HepG2 (cell line): ENCODE measurements around the gene CLBA1. TPM values are rescaled to one million over a fixed set of nuclear protein-coding genes. Genes with fewer than 3 reads are reported as not detected.

Source experiments
- ATAC-seq: fragments of 200-7000 bp; cut with Tn5 transposase; 3 replicates; pipeline ENCODE4 v1.9.1; 2020; ENCODE audit warnings: mild to moderate bottlenecking, moderate library complexity
- BruUV-seq: library from RNA; stranded (reverse); fragments of 400-500 nt; replicated peaks from 2 replicates; lab custom pipeline; 2021; lab: Mats Ljungman, UMichigan
- CTCF ChIA-PET: fragments of 300-600 bp; formaldehyde crosslinking; extraction: SDS; loops from one replicate; lab custom pipeline; 2021; ENCODE audit warnings: low total read pairs, inconsistent platforms, low intra/inter-chr PET ratio; lab: Yijun Ruan, JAX
- POLR2A ChIA-PET: fragments of 350-600 bp; sonication (Branson Sonifier 250); formaldehyde crosslinking; loops from one replicate; lab custom pipeline; 2020; ENCODE audit warnings: antibody characterized with exemption, inconsistent platforms; lab: Yijun Ruan, JAX
- DNase-seq: peaks from one replicate; pipeline ENCODE4 v3.0.0-alpha.2; 2015; ENCODE audit warnings: low spot score
- FAIRE-seq: peaks from 3 replicates; lab custom pipeline; 2011; peaks lifted over from hg19 to GRCh38; lab: Jason Lieb, UNC
- H2AFZ ChIP-seq: one replicate; pipeline ENCODE4 v1.6.1; 2011; ENCODE audit warnings: low read length, inconsistent platforms
- H3K27ac ChIP-seq: fragments of 300-600 bp; 3 replicates; pipeline ENCODE4 v1.8.0; 2011; ENCODE audit warnings: mixed run types, mild to moderate bottlenecking, mixed read lengths, low read length, inconsistent platforms; ENCODE audit not compliant: insufficient read depth; ENCODE audit errors: extremely low read length
- H3K27me3 ChIP-seq, 2 experiments: fragments of 200-600 bp in 1 of 2; 2 replicates in 1 of 2; 3 replicates in 1 of 2; pipeline versions ENCODE4 v1.6.0 to v1.8.0; 2011; ENCODE audit warnings: low read length in 2 of 2, mild to moderate bottlenecking in 2 of 2, moderate library complexity in 2 of 2, inconsistent platforms in 1 of 2; ENCODE audit not compliant: insufficient read depth in 2 of 2, control insufficient read depth in 1 of 2
- H3K36me3 ChIP-seq, 2 experiments: fragments of 200-600 bp in 1 of 2; replicated peaks in 1 of 2; 2 replicates in 1 of 2; 3 replicates in 1 of 2; pipeline versions ENCODE4 v1.5.1 to v1.8.0; 2011; ENCODE audit warnings: low read length in 2 of 2, inconsistent platforms in 1 of 2; ENCODE audit not compliant: insufficient read depth in 2 of 2, control insufficient read depth in 1 of 2
- H3K4me1 ChIP-seq: 2 replicates; pipeline ENCODE4 v1.5.1; 2012; ENCODE audit warnings: low read length, inconsistent platforms; ENCODE audit not compliant: insufficient read depth
- H3K4me2 ChIP-seq: 2 replicates; pipeline ENCODE4 v1.6.0; 2011; ENCODE audit warnings: low read depth, low read length, inconsistent platforms
- H3K4me3 ChIP-seq, 3 experiments: fragments of 200-600 bp in 1 of 3; sonication (generic), shearing (Covaris generic) in 1 of 3; replicated peaks in 1 of 3; 2 replicates each; pipeline ENCODE4 v1.5.1; 2011 to 2016; ENCODE audit warnings: low read length in 3 of 3, inconsistent platforms in 2 of 3, low read depth in 2 of 3, mild to moderate bottlenecking in 2 of 3, control low read depth in 1 of 3, mixed read lengths in 1 of 3; ENCODE audit not compliant: insufficient read depth in 1 of 3
- H3K79me2 ChIP-seq: one replicate; pipeline ENCODE4 v1.6.1; 2011; ENCODE audit warnings: low read length, inconsistent platforms; ENCODE audit not compliant: insufficient read depth
- H3K9ac ChIP-seq: 2 replicates; pipeline ENCODE4 v1.6.0; 2011; ENCODE audit warnings: mild to moderate bottlenecking, low read depth, low read length, inconsistent platforms; ENCODE audit not compliant: insufficient read depth
- H3K9me3 ChIP-seq: 2 replicates; pipeline ENCODE4 v1.5.1; 2012; ENCODE audit warnings: mild to moderate bottlenecking, low read length
- H4K20me1 ChIP-seq: 2 replicates; pipeline ENCODE4 v1.6.0; 2011; ENCODE audit warnings: inconsistent platforms, mild to moderate bottlenecking, low read length, moderate library complexity; ENCODE audit not compliant: insufficient read depth
- HIVEP1 ChIP-seq: sonication (generic); formaldehyde crosslinking; IDR thresholded peaks from 2 replicates; pipeline ENCODE4 v1.4.0; 2020; ENCODE audit warnings: mild to moderate bottlenecking, missing genetic modification reagents
- ONECUT2 ChIP-seq: sonication (generic); formaldehyde crosslinking; IDR thresholded peaks from 2 replicates; pipeline ENCODE4 v1.4.0; 2020; ENCODE audit warnings: missing genetic modification reagents
- PAX8 ChIP-seq: sonication (generic); formaldehyde crosslinking; IDR thresholded peaks from 2 replicates; pipeline ENCODE4 v1.8.0; 2022; ENCODE audit warnings: mild to moderate bottlenecking, missing genetic modification reagents, borderline replicate concordance
- ZNF546 ChIP-seq: sonication (generic); formaldehyde crosslinking; conservative IDR thresholded peaks from 2 replicates; pipeline ENCODE4 v1.8.1; 2023; ENCODE audit warnings: mild to moderate bottlenecking, missing genetic modification reagents
- WGBS: methylation state at CpG from one replicate; pipeline ENCODE4 v1.1.6; 2017; ENCODE audit warnings: low lambda C conversion rate; 5-methylcytosine and 5-hydroxymethylcytosine counted together
- in situ Hi-C: cut with HindIII; loops from 2 replicates; pipeline ENCODE4 v1.10.0; 2017; ENCODE audit warnings: low pct_unique_long_range_greater_than_20kb; ENCODE audit not compliant: extremely low pct_ligation_motif_present
- intact Hi-C: fragments of 100-400 bp; cut with micrococcal nuclease; formaldehyde crosslinking; loops from one replicate; pipeline ENCODE4 v1.10.0; 2022; ENCODE audit not compliant: unreplicated experiment
- polyA plus RNA-seq, 8 experiments: library from polyadenylated mRNA; depleted of rRNA in 3 of 8; stranded (reverse) in 7 of 8; unstranded in 1 of 8; fragments of >200 nt; fragmentation: Illumina TruSeq in 4 of 8; extraction: Trizol in 4 of 8; gene quantifications; 2 replicates each; pipeline versions ENCODE4 v1.2.1 to v1.2.3, GENCODE V29; 2011 to 2016; ENCODE audit warnings: low read depth in 4 of 8, missing spikeins in 1 of 8, mixed read lengths in 1 of 8; ENCODE audit not compliant: insufficient read depth in 1 of 8
- total RNA-seq, 5 experiments: library from RNA; depleted of rRNA; stranded (reverse); fragments of >200 nt; fragmentation: Illumina TruSeq; extraction: Trizol; gene quantifications; 2 replicates each; pipeline ENCODE4 v1.2.3, GENCODE V29; 2016; ENCODE audit warnings: low read depth in 1 of 5
- TF ChIP-seq, protein P1 (sequence below): sonication (generic); formaldehyde crosslinking; IDR thresholded peaks from 2 replicates; pipeline ENCODE4 v1.5.0; 2020; ENCODE audit warnings: mild to moderate bottlenecking, missing genetic modification reagents
- TF ChIP-seq, protein P2 (sequence below): sonication (generic); formaldehyde crosslinking; IDR thresholded peaks from 2 replicates; pipeline ENCODE4; 2020; ENCODE audit warnings: missing genetic modification reagents, mild to moderate bottlenecking, borderline replicate concordance

The CLBA1 gene
- total and polyA plus RNA-seq, 2 of the 13 experiments (the other 11 are each of a cell fraction or from before 2014, with no cell fraction given): 1.2 to 1.4 TPM

DNA sequence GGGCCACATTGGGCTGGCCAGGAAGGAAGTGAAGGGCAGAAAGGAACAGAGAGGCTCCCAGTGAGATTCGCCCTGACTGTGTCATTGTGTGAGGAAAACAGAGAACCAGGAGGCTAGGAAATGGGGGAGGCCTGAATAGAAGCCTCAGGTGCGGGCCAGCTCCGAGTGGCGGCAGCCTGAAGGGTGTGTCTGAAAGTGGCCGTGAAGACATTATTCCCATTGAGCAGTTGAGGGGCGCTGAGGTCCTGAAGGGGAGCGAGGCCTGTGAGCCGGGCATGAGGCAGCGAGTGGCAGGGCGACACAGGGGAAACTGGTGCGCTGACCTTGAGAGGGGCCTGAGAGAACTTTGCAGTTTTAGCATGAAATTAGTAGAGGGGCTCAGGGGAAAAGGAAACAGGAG lies 6.9 kb downstream of the CLBA1 start:
- no TSS peak for BruUV-seq
- CTCF ChIA-PET: no interaction called here
- POLR2A ChIA-PET: no interaction called here
- Histone ChIP-seq H2AFZ (no peak overlapping the region), H3K4me1 (no peaks in the 10 kb centered on the region), H3K27me3 (no peaks in the 10 kb centered on the region), H3K9ac (no peak overlapping the region), H3K79me2 (no peaks in the 10 kb centered on the region), H3K4me3 (no peak overlapping the region), H3K4me2 (no peak overlapping the region), H3K9me3 (no peaks in the 10 kb centered on the region), H4K20me1 (no peaks in the 10 kb centered on the region), H3K27ac (no peak overlapping the region), H3K36me3 (no peaks in the 10 kb centered on the region)
- FAIRE-seq (no peak), ATAC-seq (no peak), DNase-seq (no peak)
- in situ Hi-C loops: no loop called here
- TF ChIP-seq ZNF546 (CRISPR knock-in tag): no peak
- no peak for TF ChIP-seq PAX8 (CRISPR knock-in tag)
- TF ChIP-seq, protein P1, sequence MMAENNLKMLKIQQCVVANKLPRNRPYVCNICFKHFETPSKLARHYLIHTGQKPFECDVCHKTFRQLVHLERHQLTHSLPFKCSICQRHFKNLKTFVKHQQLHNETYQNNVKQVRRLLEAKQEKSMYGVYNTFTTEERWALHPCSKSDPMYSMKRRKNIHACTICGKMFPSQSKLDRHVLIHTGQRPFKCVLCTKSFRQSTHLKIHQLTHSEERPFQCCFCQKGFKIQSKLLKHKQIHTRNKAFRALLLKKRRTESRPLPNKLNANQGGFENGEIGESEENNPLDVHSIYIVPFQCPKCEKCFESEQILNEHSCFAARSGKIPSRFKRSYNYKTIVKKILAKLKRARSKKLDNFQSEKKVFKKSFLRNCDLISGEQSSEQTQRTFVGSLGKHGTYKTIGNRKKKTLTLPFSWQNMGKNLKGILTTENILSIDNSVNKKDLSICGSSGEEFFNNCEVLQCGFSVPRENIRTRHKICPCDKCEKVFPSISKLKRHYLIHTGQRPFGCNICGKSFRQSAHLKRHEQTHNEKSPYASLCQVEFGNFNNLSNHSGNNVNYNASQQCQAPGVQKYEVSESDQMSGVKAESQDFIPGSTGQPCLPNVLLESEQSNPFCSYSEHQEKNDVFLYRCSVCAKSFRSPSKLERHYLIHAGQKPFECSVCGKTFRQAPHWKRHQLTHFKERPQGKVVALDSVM (CRISPR knock-in tag): no peak
- TF ChIP-seq ONECUT2 (CRISPR knock-in tag): no peak
- TF ChIP-seq, protein P2, sequence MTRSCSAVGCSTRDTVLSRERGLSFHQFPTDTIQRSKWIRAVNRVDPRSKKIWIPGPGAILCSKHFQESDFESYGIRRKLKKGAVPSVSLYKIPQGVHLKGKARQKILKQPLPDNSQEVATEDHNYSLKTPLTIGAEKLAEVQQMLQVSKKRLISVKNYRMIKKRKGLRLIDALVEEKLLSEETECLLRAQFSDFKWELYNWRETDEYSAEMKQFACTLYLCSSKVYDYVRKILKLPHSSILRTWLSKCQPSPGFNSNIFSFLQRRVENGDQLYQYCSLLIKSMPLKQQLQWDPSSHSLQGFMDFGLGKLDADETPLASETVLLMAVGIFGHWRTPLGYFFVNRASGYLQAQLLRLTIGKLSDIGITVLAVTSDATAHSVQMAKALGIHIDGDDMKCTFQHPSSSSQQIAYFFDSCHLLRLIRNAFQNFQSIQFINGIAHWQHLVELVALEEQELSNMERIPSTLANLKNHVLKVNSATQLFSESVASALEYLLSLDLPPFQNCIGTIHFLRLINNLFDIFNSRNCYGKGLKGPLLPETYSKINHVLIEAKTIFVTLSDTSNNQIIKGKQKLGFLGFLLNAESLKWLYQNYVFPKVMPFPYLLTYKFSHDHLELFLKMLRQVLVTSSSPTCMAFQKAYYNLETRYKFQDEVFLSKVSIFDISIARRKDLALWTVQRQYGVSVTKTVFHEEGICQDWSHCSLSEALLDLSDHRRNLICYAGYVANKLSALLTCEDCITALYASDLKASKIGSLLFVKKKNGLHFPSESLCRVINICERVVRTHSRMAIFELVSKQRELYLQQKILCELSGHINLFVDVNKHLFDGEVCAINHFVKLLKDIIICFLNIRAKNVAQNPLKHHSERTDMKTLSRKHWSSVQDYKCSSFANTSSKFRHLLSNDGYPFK (CRISPR knock-in tag): no peak
- no peak for TF ChIP-seq HIVEP1 (CRISPR knock-in tag)
- WGBS: 93% methylated on average over 11 of the region's 11 CpGs
- intact Hi-C loops: no loop called here
